Urothelium cell line (cell line): ENCODE results near the gene FAT3.

Experiments used
- DNase-seq: peaks from one replicate; pipeline ENCODE4 v3.0.0; 2011; ENCODE audit warnings: low spot score, mixed read lengths
- FAIRE-seq: peaks from 2 replicates; lab custom pipeline; 2011; peaks lifted over from hg19 to GRCh38; lab: Jason Lieb, UNC

The FAT3 gene

DNA sequence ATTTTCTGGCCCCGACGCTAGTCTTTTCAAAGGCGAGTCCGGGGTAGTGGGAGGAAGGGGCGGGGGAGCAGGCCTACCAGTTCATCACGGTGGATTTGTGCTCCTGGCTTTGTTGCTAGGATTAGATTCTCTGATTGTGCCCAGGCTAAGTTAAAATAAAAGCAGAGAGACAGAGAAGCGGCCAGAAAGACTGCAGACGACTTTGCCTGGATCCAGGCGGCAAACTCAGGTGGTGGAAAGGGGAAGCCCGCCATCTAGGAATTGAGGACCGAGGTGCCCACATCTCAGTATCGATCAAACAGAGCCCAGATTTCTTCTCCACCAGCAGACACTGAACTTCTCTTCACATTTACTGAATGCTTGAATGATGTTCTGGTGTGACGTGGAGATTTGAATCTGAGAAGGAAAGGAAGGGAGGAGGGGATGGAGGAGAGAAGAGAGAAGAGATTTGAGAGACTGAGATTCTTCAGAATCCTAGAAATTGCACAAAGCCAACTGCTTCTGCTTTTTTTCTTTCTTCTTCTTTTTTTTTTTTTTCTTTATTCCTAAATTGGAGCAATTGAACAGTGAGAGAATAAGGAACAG lies 2.7 kb downstream of the FAT3 start:
- DNase-seq (no peak), FAIRE-seq (no peak)

DNA sequence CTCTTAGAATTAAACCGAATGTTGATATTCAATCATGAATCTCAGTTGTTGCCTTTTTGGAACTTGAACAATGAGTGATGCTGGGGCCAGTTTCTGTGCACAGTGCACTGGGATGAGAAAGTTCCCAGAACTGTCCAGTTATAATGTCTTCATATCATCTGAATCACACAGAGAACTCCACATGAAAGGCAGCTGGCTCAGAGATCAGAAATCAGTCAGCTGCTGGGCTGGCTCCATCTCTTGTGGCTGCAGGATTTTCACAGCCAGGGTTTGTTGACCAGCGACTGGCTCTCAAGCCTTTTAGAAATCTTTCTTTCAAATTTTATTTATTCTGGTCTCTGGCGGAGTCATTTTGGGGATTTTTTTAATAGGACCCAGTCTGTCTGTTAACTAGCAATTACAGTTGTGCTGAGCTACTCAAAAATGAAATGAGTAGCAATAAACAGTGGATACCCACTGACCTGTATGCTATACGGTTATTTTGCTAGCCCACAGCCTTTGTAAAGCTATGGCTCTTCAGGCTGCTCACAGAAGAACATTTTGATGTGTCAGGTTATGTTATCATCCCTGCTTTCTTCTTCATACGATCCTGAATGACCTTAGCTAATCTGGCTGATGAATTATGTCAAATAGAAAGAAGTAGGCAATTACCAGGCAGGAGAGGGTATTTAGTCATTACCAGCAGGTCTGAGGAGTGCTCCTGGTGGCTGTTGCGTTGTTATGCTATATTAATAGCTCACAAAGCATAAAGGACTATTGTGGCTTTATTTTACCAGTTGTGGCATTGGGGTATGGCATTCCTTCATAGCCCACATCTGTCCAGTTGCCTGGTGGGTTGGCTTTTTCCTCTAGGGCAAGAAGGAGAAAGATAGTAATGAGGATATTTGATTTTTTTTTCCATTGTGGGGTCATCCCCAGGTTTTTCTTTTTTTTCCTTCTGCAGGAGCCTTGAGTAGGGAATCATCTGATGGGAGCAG lies 3.6 kb downstream of the FAT3 start:
- DNase-seq (no peak), FAIRE-seq (no peak)

DNA sequence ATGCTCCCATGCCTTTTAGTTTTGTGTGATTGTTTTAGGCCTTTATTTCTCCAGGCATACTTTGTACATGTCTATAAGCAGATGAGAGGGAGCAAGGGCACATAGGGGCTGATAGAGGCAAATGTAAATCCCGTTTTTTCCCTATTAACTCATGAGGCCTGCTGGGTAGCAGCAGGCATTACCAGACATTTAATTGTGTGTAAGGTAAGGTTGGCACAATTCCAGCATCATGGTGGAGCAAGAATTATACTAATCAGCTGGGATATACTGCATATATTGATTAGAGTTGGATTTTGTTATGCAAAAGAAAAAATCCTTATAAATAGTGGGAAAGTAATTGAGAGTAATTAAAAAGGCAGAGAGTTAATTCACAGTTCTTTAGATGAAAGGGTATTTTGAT lies 12.2 kb downstream of the FAT3 start:
- DNase-seq = no peak

DNA sequence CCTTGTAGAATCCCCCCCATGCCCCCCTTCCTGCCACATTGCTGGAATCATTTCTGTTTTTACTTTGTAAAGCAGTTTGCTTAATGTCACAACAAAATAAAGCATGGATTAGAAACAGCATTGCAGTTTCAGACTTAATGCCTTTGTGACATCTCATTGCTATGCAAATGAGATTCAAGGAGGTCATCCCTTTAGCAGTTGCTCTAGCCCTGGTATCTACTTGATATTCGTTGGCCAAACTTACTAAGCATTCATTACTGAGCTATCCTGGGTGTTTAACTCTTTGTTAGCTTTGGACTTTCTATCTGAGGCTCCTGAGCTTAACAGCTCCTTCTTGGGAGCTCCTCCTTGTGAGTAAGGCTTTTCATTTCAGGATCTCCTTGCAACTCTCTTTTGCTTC lies 16.3 kb downstream of the FAT3 start:
- FAIRE-seq (no peak), DNase-seq (no peak)

More for the DNA sequence above, 12.2 kb downstream of the FAT3 start:
- FAIRE-seq = no peak

DNA sequence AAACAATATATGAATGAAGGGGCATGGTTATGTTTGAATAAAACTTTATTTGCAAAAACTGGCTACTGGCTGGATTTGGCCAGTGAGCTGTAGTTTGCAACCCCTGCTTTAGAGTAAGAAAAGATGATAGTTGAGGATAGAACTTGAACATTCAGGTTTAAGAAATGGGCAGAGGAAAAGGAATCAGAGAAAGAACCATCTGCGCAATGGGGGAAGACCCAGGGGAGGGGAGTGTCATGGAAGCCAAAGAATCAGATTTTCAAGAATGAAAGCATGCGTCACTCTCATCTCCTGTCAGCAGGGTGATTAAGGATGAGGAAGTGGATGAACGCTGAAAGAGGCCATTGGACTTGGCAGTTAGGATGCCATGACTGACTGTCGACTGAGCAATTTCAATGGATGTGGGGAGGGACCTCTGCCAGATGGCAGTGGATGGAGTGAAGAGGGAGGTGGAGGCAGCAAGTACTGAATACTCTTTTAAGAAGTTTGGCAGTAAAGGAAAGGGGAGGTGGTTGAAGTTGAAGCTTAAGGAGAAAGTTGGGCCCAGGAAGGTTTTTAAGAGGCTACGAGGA lies 21.2 kb downstream of the FAT3 start:
- no peak for FAIRE-seq
- DNase-seq = no peak

DNA sequence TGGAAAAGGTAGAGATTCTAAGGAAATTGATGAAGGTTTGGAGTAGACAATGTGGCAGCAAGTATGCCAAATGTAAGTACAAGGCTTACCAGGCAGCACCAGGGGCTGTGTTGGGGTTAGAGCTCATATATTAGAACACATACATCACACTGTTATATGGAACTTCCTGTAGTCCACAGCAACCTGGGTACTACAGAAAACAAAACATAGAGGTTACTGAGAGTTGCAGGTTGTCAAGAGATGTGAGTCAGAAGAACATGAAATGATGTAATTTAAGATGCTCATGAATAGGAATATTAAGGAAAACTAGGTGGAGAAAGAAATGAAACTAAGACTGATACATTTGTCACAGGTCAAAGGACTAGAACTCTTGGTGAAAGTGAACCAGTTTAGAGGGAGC lies 22.0 kb downstream of the FAT3 start:
- no peak for DNase-seq
- FAIRE-seq = no peak

DNA sequence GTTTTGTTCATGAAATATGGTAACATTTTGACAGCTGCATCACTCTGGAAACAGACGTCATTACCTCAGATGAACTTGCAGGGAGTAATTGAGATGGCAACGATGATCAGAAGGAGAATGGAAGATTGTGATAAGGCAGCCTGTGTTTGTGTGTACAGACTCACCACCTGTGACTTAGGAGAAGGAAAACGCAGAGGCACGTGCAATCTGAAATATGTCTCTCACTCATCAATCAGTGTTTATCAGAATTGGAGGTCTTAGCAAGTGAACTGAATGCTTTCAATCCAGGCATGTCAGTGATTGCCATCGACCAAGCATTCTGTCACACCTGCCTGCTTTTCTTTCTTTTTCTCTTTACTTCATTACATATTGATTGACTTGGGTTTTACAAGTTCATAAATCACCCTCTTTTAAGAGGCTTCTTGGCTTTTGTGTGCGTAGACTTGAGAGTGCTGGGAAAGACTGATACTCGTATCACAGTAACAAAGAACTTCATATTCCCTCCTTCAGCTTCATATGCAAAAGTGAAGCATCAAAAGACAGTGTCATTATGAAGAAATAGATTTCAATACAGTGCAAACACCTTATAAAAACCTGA lies 24.6 kb downstream of the FAT3 start:
- FAIRE-seq (no peak), DNase-seq (no peak)

DNA sequence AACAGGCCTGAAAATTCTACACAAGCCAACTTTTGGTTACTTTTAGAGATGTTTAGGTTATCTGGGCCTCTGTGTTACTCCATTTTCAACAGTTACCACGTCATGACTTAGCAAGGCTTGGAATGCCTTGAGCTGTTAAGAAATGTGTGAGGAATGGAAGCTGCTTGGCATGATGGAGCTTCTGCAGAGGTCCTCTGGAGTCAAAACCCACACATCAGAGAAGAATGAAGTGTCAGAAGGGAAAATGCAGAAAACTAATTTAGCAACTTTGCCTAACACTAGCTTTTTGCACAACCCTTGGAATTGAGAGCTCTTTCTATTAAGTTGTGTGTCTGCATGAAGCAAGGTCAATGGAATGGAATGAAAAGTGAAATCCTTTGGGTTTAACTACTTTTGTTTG lies 27.4 kb downstream of the FAT3 start:
- FAIRE-seq (no peak), DNase-seq (no peak)

DNA sequence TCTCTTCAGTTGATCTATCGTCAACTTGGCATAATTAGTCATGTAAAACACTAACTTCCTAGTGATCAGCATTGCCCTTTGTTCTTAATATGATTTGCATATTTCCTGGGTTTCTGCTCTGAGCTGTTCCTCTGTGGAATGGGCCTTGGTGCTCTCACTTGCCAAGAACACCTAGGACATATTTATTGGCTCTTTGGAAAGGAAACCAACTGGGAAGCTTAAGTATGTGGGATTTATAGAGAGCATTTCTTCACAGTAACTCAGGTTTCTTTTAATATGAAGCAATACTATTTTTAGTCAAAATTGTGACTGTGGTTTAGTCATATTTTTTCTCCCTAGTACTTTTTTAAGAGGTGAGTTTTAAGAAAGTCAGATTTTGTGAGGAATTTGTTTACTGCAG lies 28.8 kb downstream of the FAT3 start:
- FAIRE-seq (no peak), DNase-seq (no peak)

DNA sequence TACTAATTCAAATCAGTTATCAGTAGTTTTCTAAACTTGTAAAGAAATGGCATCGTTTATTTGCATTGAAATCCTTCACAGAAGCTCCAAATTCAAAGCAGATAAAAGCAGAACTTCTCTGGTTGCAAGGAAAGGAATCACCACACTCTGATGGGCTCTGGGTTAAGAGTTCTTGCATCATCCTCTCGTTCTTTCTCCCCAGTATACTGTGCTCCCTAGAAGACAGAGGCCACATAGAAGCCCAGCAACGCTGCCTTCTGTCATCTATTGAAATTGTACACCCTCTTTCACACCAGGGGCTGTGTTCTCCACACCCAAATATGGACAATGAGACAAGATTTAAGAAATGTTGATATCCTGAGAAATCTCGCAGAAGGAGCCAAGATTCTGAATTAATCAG lies 29.3 kb downstream of the FAT3 start:
- FAIRE-seq (no peak), DNase-seq (no peak)

DNA sequence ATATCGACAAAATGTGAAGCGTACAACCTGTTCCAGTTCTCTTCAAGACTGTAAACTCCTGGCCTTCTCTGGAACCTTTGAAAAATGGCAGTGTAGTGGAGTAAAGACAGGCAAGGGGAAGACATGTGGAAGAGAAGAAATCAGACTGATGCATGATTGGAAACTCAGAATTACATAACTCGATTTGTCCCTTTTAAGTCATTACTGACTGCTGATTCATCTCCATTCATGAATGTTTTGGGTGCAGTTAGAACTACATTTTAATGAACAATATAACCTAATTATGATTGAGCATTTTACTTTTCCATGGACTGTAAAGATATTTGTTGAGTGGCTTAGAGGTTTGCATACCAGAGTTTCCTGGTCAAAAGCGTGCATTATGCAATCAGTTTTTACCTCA lies 32.9 kb downstream of the FAT3 start:
- FAIRE-seq (no peak), DNase-seq (no peak)

DNA sequence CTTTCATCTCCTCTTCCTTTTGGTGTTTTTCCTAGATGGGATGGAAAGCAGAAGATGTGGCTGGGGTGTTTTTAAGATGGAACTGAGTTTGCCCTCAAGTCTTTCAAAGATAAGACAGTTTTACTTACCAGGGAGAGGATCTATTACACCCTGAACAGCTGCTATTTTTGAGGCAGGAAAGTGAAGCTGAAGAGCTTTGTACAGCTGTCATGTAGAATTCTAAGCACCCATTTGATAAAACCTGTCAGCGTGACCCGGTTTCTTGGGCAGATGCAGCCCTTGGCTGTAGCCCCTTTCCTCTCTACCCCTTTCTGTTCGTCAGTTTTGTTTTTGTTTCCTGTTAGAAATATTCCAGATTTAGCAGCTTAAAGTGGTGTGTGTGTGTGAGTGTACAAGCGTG lies 35.2 kb downstream of the FAT3 start:
- FAIRE-seq (no peak), DNase-seq (no peak)

DNA sequence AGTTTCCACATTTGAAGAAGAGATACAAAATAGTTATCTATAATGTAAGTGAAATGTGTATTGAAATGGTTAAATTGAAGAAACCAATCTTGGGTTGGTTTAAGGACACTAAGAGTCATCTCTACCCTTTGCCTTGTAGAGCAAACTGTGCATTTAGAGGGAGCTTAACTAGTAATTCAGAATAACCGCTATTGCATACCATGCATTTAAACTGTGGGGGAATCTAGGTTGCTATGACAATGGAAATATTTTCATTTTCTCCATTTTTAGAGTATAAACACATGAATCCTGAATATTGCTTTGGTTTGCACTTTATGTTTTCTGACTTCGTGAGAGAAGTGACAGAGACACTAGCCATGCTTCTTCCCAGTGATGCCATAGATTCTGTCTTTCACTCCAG lies 39.7 kb downstream of the FAT3 start:
- no peak for FAIRE-seq
- no peak for DNase-seq

DNA sequence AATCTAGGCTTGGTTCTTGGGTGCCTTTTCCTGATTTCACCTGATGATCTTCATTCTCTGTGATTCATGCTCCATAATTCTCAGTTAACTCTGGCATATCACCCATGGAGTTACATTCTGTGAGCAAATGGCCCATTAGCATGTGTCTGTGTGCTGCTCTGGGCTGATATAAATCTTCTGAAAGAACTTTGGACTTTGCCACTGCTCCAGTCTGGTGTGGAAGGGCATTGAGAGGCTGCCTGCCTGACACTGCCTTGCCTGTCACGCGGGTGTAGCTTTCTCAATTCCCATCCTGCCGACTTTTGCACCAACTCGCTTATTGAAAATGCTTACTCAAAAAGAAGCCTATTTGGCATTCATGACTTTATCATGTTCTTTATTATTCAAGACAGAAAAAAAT lies 42.2 kb downstream of the FAT3 start:
- DNase-seq = no peak
- no peak for FAIRE-seq

DNA sequence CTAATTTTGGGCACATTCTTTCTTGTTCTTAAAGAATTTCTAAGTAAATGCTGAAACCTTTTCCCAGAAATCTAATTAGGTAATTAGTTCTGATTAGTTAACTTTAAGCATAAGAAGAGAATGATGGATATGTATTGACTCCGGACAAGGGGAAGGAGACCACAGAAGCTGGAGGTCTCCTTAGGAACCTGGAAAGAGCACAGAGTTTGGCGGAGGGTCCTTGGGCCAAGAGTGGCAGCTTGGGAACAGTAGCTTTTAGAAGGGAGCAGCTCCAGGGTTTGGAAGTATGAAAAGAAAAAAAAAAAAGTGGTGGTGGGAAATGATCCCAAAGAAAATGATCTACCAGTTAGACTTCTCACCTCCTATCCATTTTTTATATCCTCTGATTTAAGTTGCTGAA lies 42.7 kb downstream of the FAT3 start:
- DNase-seq (no peak), FAIRE-seq (no peak)

DNA sequence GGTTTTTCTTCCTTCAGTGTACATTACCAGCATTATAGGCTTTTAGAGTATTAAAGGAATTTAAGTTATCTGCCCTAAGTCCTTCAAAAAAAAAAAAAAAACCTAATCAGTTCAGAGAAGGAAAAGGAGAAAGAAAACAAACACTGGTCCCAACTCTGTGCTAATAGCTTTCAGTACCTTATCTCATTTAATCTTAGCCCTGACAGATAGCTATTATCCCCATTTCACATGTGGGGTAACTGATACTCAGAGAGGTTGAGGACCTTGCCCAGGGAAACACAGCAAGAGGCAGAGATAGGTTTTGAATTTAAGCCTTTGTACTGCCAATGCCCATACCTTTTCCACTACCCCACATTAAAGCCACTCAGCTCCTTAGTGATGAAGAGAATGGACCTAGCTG lies 43.4 kb downstream of the FAT3 start:
- FAIRE-seq (no peak), DNase-seq (no peak)

DNA sequence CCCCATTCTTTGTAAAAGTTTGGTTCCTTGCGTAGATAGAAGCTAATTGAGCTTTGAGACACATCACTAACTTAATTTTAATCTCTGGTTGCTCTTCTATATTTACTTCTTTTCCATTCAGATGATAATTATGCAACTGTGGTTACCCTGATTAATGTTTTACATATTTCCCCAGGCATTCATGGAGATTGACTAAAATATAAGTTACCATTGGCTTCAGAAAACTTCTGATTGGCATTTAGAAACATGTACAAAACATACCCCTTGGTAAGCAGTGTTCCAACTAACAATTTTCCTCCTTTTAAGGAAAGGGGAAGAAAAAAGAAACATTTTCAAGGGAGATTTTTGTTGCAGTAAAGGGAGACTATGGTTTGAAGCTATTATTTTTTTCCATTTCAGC lies 43.9 kb downstream of the FAT3 start:
- FAIRE-seq = no peak
- DNase-seq = no peak

DNA sequence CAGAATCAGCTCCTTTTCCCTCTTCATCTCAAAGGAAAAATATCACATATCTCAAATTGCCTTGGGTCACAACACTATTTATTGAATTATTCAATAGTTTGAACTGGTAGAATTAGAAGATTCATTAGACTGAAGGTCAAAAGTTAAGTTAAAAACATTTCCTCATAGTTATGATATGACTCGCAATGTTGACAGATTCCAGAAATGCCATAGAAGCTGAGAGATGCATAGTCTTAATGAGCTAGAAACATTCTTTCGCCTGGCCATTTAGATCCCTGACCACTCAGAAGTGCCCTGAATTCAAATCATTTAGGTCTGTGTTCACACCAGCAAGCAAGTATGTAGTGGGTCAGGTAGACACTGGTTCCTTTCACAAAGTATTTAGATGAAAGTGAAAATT lies 44.4 kb downstream of the FAT3 start:
- FAIRE-seq (no peak), DNase-seq (no peak)

DNA sequence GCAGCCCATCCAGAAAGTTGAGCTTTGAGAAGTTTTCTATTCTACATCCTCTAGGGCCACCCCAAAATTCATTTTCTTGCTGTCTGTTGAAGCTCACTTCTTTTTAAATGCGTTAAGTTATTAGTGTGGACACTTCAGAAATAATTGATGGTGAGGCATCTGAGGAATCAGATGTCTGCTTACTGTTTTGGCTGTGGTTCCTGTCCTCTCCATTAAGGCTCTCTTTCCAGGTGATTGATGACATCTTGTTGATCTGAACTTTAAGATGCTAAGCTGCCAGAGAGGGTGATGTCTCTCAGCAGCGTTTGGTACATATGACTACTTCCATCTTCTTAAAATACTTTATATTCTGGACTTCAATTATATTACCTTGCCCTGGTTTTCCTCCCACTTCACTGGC lies 45.2 kb downstream of the FAT3 start:
- DNase-seq (no peak), FAIRE-seq (no peak)

DNA sequence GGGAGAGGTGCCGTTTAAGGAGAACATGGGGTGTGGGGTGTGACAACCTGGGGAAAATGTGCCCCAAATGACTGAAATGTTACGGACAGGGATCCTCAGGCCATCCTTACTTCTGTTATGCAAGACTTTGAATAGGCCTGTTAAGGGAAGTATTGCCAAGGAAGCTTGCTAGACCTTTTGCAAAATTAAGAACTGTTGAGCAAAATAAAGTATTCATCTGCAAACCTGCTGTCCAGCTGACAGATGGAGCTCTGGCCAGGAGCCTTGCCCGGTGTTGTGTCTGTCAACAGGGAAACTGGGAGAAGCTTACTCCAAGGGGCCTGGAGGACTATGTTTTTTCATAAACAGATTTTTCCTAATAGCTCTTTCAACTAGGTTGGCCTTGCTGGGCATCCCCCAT lies 48.0 kb downstream of the FAT3 start:
- FAIRE-seq = no peak

More for the DNA sequence above, 48.0 kb downstream of the FAT3 start:
- DNase-seq = no peak
